ACC112 (cell line): ENCODE data around the gene AATK.

Source experiments
- H2AFZ ChIP-seq: fragments of 200-600 bp; sonication (generic); one replicate; pipeline ENCODE4 v1.6.0; 2017; ENCODE audit warnings: antibody characterized with exemption, low read length; ENCODE audit not compliant: unreplicated experiment
- H3K27ac ChIP-seq: fragments of 200-600 bp; sonication (generic); 2 replicates; pipeline ENCODE4 v1.5.1; 2014; ENCODE audit warnings: low read depth, mild to moderate bottlenecking, antibody characterized with exemption, low read length, moderate library complexity
- H3K27me3 ChIP-seq: fragments of 200-600 bp; sonication (generic); 2 replicates; pipeline ENCODE4 v1.6.1; 2014; ENCODE audit warnings: mild to moderate bottlenecking, antibody characterized with exemption, low read length, moderate library complexity, mixed read lengths; ENCODE audit not compliant: insufficient read depth
- H3K36me3 ChIP-seq: fragments of 200-600 bp; sonication (generic); 2 replicates; pipeline ENCODE4 v1.6.1; 2016; ENCODE audit warnings: mild to moderate bottlenecking, antibody characterized with exemption, low read length, moderate library complexity, mixed read lengths; ENCODE audit not compliant: insufficient read depth
- H3K4me1 ChIP-seq: fragments of 200-600 bp; sonication (generic); one replicate; pipeline ENCODE4 v1.6.1; 2016; ENCODE audit warnings: low read length, mixed read lengths; ENCODE audit not compliant: insufficient read depth, unreplicated experiment, control insufficient read depth
- H3K4me3 ChIP-seq: fragments of 200-600 bp; sonication (generic); 2 replicates; pipeline ENCODE4 v1.5.1; 2014; ENCODE audit warnings: mild to moderate bottlenecking, low read depth, low read length
- H3K79me2 ChIP-seq: fragments of 200-600 bp; sonication (generic); one replicate; pipeline ENCODE4 v1.6.0; 2016; ENCODE audit warnings: low read length; ENCODE audit not compliant: control insufficient read depth, unreplicated experiment, insufficient read depth

Gene AATK

DNA sequence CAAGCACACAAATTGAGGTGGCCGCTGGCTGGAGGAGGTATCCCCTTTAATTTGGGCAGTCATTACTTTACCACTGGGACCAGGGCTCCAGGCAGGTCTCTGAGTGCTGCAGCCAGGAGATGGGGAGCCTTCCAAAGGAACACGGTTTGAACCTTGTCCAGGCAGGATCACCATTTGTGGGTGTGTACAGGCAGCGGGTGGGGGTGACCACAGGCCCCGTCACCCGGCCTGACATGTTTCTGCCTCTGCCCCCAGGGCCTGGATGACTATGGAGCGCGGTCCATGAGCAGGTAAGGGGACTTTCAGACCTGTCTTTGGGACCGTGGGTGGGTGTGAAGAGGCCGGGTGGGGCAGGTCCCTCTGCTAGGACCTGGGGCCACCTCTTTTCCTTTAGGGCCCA, 57.8 kb downstream of the AATK start:
- Histone ChIP-seq H3K4me3 (no peak overlapping the region), H3K27me3 (no peaks in the 10 kb centered on the region), H3K79me2 (no peaks in the 10 kb centered on the region), H3K36me3 (no peaks in the 10 kb centered on the region), H3K27ac (no peak overlapping the region), H2AFZ (no peak overlapping the region), H3K4me1 (no peaks in the 10 kb centered on the region)

DNA sequence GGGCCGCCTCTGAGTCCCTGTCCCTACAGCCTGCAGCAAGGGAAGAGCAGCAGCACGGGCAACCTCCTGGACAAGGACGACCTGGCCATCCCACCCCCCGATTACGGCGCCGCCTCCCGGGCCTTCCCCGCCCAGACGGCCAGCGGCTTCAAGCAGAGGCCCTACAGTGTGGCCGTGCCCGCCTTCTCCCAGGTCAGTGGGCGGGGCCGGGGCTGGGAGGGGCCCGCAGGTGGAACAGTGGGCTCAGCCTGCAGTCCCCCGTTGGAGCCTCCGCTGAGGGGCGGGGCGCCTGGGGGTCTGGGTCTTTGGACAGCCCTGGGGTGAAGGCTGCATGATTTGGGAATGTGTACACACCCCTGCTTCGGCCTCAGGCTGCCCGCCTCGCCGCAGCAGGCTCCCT, 59.3 kb downstream of the AATK start:
- Histone ChIP-seq H3K36me3 (no peaks in the 10 kb centered on the region), H2AFZ (no peak overlapping the region), H3K4me3 (no peak overlapping the region), H3K27me3 (no peaks in the 10 kb centered on the region), H3K4me1 (no peaks in the 10 kb centered on the region), H3K79me2 (no peaks in the 10 kb centered on the region), H3K27ac (no peak overlapping the region)

DNA sequence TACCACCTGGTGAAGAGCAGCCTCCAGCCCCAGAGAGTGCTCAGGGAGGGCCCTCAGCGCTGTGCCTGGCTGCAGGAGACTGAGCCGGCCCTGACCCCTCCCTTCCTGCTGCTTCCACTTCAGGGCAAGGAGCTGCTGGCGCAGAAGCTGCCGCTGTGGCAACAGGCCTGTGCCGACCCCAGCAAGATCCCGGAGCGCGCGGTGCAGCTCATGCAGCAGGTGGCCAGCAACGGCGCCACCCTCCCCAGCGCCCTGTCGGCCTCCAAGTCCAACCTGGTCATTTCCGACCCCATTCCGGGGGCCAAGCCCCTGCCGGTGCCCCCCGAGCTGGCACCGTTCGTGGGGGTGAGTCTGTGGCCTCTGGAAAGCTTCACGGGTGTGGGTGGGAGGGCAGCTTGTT, 62.6 kb downstream of the AATK start:
- Histone ChIP-seq H2AFZ (no peak overlapping the region), H3K27ac (no peak overlapping the region), H3K36me3 (no peaks in the 10 kb centered on the region), H3K4me1 (peaks cover 2% of the 10 kb centered on the region), H3K27me3 (no peaks in the 10 kb centered on the region), H3K4me3 (no peak overlapping the region), H3K79me2 (no peaks in the 10 kb centered on the region)

DNA sequence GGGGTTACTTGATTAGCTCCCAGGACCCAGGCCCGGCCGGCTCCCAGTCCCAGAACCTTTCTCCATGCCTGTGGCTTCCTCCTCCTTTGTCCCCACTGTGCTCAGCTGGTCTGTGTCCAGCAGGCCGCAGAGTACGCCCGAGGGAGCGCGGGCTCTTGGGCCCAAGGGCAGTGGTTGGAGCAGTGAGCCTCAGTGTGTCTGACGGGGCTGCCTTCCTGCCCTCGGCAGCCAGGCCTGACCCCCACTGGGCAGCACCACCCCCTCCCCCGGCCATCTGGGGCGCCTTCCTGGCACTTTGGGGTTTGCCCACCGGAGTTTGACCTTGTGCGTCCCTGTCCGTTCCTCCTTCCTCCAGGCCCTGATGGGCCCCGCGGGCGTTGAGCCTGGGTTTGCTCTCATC, 63.2 kb downstream of the AATK start:
- Histone ChIP-seq H3K4me1 (peaks cover 7% of the 10 kb centered on the region), H2AFZ (no peak overlapping the region), H3K27me3 (no peaks in the 10 kb centered on the region), H3K4me3 (no peak overlapping the region), H3K36me3 (no peaks in the 10 kb centered on the region), H3K79me2 (no peaks in the 10 kb centered on the region), H3K27ac (no peak overlapping the region)

DNA sequence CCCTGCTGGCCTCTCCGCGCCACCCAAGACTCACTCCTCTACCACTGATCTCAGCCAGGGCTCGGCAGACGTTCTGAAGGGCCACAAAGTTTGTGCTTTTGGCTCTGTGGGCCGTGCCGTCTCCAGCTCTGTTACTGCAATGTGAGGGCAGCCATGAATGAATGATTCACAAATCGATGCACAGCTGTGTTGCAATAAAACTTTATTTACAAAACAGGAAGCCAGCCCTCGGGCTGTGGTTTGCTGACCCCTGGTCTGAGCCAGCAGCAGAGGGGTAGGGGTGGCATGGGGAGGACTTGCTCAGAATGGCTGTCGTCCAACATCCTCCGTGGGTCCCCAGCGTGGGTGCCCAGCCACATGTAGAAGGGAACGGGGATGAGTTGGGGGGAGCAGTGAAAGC, 63.7 kb downstream of the AATK start:
- Histone ChIP-seq H3K79me2 (no peaks in the 10 kb centered on the region), H3K4me3 (no peak overlapping the region), H3K36me3 (no peaks in the 10 kb centered on the region), H2AFZ (no peak overlapping the region), H3K4me1 (peaks cover 11% of the 10 kb centered on the region), H3K27me3 (no peaks in the 10 kb centered on the region), H3K27ac (no peak overlapping the region)

DNA sequence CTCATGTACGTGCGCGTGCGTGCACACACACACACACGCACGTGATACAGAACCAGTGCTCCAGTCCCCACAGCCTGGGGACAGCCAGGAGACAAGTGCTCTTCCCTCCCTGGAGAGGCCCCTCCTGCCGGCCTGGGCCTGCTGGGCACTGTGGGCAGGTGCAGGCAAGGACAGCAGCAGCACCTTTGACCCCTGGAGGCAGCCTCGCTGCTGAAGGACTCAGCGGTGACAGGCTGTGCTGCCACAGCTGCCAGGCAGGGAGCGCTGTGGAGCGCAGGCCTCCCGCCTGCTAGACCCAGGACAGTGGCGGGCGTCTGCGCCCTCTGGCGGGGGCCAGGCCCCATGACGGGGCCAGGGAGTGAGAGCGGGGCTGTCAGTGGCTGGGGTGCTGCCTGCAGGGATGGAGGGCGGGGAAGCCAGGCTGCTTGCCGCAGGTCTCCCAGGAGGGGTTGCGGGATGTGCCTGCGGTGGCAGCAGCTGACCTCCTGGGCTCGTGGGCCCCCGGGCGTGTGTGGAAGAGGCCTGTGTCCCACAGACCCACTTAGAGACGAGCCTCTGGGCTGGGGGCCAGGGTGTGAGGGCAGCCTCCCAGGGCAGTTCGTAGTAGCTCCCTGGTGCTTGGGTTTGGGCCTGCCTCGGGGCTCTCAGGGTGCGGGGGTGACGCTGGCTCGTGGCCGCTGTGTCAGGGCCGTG, 64.3 kb downstream of the AATK start:
- no peak overlapping the region for H3K4me3 ChIP-seq
- no peaks in the 10 kb centered on the region for H3K27me3 ChIP-seq
- H2AFZ ChIP-seq, result no peak overlapping the region
- H3K27ac ChIP-seq, result no peak overlapping the region
- H3K4me1 ChIP-seq, result peaks cover 16% of the 10 kb centered on the region
- H3K36me3 ChIP-seq, result no peaks in the 10 kb centered on the region
- no peaks in the 10 kb centered on the region for H3K79me2 ChIP-seq

DNA sequence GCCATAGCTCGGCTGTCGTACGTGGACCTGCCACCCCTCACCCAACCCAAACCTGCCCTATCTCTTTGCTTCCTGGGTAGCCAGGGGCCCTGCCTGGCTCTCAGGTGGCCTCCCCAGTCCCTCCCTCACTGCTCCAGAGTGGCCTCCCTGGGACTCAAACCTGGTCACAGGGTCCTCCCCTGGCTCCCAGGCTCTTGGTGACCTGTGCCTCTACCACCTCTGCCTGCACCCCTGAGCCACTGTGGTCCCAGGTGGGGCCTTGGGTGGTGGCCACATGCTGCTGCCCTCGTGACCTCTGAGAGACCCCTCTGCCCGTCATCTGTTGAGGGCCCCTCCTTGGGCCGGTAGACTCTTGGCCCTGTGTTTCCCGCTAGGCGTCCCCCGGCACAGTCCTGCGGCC, 65.4 kb downstream of the AATK start:
- Histone ChIP-seq H3K27me3 (no peaks in the 10 kb centered on the region), H3K4me1 (peaks cover 27% of the 10 kb centered on the region), H3K27ac (no peak overlapping the region)

DNA sequence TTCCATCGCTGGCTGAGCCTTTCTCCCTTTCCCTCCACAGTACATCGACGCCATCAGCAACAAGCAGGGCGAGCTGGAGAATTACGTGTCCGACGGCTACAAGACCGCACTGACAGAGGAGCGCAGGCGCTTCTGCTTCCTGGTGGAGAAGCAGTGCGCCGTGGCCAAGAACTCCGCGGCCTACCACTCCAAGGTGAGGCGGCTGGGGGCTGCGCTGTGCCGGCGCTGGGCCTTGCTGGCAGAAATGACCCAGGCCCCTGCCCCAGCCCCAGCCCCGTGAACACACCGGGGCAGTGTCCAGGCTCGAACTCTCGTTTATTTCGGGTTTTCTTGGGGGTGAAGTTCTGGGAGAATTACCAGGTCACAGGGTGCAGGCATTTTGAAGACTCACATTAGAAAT, 66.1 kb downstream of the AATK start:
- Histone ChIP-seq H3K4me1 (peaks cover 33% of the 10 kb centered on the region), H3K36me3 (no peaks in the 10 kb centered on the region), H3K27me3 (no peaks in the 10 kb centered on the region)

More for the DNA sequence above, 65.4 kb downstream of the AATK start:
- no peak overlapping the region for H2AFZ ChIP-seq
- no peak overlapping the region for H3K4me3 ChIP-seq
- no peaks in the 10 kb centered on the region for H3K79me2 ChIP-seq
- H3K36me3 ChIP-seq, result no peaks in the 10 kb centered on the region

DNA sequence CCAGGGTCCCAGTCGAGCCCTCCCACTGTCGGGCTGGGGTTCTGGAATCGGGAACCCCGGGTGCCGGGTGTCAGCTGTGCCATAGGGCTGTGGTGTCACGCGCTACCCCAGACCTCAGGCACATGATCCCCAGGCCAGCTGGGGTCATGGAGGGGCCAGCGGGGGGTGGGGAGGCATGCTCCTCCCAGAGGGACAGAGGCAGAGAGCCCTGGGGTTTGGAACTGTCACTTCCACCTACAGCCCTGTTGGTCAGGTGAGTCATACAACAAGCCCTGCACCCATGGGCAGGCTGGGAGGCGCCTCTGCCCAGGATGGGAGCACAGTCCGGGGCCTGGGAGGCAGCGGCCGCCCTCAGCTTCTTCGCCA, 68.1 kb downstream of the AATK start:
- H3K4me1 ChIP-seq, result peaks cover 42% of the 10 kb centered on the region
- H3K27me3 ChIP-seq, result no peaks in the 10 kb centered on the region
- no peak overlapping the region for H2AFZ ChIP-seq
- H3K79me2 ChIP-seq, result no peaks in the 10 kb centered on the region
- H3K4me3 ChIP-seq, result peak overlapping the region; percentile 67
- no peaks in the 10 kb centered on the region for H3K36me3 ChIP-seq
- peak overlapping the region; percentile 63 for H3K27ac ChIP-seq

More for the DNA sequence above, 66.1 kb downstream of the AATK start:
- Histone ChIP-seq H3K27ac (no peak overlapping the region), H2AFZ (no peak overlapping the region), H3K79me2 (no peaks in the 10 kb centered on the region), H3K4me3 (no peak overlapping the region)

DNA sequence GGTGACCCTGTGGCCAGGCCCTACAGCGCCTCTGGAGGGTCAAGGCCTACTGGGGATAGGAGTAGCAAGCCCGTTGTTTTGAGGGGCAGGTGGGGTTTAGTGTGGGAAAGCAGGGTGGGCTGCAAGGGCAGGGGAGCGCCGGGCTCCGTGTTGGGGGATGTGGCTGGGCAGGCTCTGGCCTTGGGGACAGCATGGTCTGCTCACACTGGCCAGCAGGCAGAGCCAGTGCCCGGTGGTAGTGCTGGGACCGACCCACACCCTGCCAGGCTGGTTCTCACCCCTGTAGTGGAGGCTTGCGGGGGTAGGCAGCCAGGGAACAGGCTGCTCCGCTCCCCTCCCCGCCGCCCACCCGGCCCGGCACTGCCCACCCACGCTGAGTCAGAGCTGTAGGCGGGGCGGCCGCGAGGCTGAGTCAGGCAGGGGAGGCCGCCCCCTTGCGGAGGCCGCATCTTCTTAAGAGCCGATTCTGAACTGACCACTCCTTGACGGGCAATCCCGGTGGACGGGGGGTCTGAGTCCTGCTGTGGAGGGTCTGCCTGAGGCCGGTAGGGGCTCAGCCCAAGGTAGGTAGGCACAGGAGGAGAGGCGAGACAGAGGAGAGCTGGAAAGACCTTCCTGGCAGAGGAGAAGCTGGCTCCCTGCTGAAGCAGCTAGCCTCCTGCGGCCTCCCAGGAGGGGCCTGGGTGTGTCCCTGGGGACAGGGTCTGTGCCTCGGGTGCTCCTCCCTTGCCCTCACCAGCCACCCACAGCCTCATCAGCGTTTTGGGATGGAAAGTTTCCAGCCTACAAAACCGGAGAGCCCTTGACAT, 68.7 kb downstream of the AATK start:
- H2AFZ ChIP-seq, result no peak overlapping the region
- H3K4me1 ChIP-seq, result peaks cover 42% of the 10 kb centered on the region
- H3K36me3 ChIP-seq, result no peaks in the 10 kb centered on the region
- no peaks in the 10 kb centered on the region for H3K79me2 ChIP-seq
- peak overlapping the region; percentile 67 for H3K4me3 ChIP-seq
- peak overlapping the region; percentile 63 for H3K27ac ChIP-seq
- no peaks in the 10 kb centered on the region for H3K27me3 ChIP-seq

DNA sequence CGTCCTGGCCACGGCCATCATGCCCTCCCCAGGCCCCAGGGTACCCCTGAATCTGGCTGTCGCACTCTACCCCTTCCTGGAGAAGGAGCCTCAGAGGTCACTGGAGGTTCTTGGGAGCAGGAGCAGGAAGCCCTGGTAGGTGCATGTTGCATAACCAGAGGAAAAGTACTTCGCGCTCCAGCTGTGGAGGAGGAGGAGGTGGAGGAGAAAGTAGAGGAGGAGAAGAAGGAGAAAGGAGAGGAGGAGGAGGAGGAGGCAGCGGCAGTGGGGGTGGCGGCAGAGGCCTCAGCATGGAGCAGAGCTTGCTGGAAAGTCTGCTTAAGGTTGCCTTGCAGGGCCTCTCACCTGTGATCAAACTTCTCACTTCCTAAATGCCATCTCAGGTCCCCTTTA, 69.3 kb downstream of the AATK start:
- H3K27me3 ChIP-seq, result no peaks in the 10 kb centered on the region
- H2AFZ ChIP-seq, result no peak overlapping the region
- 0 out of 2 replicates have a peak overlapping the region, but pooled peaks have one; percentile 67 for H3K4me3 ChIP-seq
- H3K27ac ChIP-seq, result peak overlapping the region; percentile 31; the same call in 1 of the 2 replicates
- H3K36me3 ChIP-seq, result no peaks in the 10 kb centered on the region
- H3K4me1 ChIP-seq, result peaks cover 42% of the 10 kb centered on the region
- no peaks in the 10 kb centered on the region for H3K79me2 ChIP-seq
